Stimulated activated CD4-positive, alpha-beta T cell treated with anti-CD3 and anti-CD28 coated beads, TNF-alpha, amount 100 ng/mL, for 48 hours (primary cell): ENCODE measurements around the gene NYAP2.

Source experiments
- DNase-seq, 3 donors: peaks; one replicate each; pipeline ENCODE4 v3.0.0-alpha.2; 2020; ENCODE audit warnings: low read depth in 3 of 3

Gene NYAP2

DNA sequence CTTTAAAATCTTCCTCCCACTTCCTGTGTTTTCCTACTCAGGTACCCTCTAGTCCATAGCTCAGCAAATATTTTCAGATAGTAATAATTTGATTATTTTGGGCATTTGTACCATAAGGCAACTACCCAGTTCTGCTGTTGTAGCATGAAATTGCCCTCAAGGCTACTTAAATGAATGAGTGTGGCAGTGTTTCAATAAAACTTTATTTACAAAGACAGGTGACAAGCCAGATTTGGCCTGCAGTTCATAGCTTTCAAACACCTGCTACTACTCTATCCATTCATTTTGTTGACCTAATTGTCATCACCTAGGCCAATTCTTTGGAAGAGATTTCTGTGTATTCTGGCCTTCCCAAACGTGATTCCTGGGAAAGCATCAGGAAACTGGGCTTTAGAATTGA is 28.9 kb downstream of the NYAP2 start:
- no peak for DNase-seq

- no peak for DNase-seq
These were observed 30.2 kb downstream of the NYAP2 start for GRCh38 chr2:225429717-225430116.

DNA sequence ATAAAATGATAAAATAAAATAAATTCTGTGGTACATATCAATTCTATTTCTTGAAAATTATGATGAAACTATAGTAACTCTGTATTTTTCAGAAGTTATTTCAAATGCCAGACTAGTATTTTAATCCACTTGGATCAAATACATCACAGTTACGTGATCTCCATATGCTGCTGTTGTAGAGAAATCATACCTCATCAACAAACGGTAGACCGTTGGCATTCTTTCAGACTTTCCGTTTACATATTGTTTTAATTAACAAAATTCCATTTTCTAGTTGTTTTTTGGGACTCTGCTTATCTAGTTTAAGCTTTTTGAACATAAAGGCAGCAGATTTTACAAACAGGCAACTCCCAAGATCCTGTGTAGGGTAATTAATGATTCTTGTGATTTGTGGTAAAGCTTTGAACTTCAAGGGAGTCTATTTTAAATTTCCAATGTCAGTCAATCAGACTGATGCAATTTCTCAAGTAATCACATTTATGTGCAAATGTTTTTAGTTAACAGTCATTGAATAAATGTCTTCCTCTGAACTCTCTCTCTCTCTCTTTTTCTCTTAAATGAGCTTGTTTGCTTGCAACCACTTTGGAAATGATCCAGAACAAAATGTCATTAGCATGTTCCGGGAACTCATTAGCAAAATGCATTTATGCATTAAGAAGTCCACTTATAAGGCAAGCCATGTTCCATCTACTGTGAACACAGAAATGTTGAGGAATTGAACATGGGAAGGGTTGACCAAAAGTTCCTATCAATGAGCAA is 31.8 kb downstream of the NYAP2 start:
- no peak for DNase-seq

- no peak for DNase-seq
These were observed 34.5 kb downstream of the NYAP2 start for GRCh38 chr2:225434014-225434413.

DNA sequence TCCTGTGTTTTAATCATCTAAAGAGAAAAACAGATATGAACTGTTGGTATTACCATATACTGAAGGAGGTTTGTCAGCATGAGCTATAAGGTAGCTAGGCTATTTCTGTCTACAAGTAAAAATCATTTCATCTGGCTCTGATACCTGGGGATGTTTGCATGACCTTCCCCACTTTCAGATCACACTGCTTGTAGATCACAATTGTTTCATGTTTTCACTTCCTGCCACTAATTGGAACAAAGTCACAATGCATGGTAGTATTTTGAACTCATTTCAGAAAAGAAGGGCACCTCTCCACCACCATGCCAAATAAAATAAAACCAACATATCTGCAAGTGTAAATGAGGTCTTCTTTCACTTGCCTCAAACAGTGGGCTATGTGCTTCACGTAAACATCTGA is 37.8 kb downstream of the NYAP2 start:
- no peak for DNase-seq

- no peak for DNase-seq
These were observed 38.7 kb downstream of the NYAP2 start for GRCh38 chr2:225438248-225438647.

- DNase-seq, result no peak
These were observed 53.2 kb downstream of the NYAP2 start for GRCh38 chr2:225452677-225453076.

- no peak for DNase-seq
These were observed 54.9 kb downstream of the NYAP2 start for GRCh38 chr2:225454412-225454811.

- DNase-seq, result no peak
These were observed 57.2 kb downstream of the NYAP2 start for GRCh38 chr2:225456619-225457260.

GRCh38 chr2:225457482-225457881 is 58.0 kb downstream of the NYAP2 start:
- DNase-seq, result no peak

GRCh38 chr2:225458431-225459117 is 59.1 kb downstream of the NYAP2 start:
- DNase-seq, result no peak

DNA sequence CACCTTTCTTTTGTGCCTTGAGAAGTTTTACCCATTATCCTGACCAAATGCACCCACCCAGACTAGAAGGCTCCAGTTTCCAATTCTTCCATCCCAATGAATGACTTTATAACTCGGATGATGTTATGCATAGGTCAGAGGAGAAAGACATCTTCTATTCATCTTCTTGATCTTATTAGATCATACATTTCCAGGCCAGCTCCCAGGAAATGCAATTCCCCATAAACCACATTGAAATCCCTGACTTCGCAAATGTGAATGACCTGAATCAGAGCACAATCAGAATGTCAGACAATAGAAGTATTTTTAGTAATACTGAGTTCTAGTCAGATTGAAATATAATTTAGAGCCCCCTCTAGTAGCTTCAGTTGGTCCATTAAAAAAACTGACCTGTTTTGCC is 62.9 kb downstream of the NYAP2 start:
- DNase-seq, result no peak

DNA sequence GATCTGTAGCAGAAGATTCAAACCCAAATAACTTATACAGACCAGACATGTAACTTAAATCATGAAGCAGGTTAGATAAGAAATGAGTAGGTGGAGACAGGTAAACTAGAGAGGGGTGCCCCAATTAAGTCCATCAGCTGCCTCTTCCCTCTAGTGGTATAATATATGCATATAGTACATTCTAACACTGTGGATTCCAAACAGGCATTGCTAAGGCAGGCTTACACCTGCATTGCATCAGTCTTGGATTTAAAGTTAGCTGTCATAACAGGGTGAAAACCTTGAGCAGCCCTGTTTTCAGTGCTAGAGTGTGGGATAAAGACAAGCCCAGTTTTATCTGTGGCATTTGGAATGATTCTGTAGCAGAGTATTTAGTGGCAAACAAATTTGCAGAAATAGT is 63.4 kb downstream of the NYAP2 start:
- DNase-seq, result no peak

DNA sequence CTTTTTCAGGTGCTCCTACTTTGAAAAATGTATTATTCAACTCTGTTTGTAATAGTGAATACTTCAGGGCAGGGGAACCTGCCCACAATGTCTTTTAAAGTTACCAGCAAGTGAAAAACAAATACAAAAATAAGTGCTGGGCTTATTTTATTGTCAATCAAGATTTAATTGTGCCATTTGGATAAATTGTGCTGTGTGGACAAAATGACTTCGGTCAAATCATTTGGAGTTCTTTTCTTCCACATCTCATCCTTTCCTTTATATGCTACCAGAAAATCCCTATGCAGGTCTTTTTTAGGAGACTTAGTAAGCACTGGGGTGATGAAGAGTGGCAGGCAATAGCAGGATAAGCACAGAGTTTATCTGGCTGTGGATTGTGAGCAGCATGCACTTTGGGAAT is 63.9 kb downstream of the NYAP2 start:
- DNase-seq, result no peak

DNA sequence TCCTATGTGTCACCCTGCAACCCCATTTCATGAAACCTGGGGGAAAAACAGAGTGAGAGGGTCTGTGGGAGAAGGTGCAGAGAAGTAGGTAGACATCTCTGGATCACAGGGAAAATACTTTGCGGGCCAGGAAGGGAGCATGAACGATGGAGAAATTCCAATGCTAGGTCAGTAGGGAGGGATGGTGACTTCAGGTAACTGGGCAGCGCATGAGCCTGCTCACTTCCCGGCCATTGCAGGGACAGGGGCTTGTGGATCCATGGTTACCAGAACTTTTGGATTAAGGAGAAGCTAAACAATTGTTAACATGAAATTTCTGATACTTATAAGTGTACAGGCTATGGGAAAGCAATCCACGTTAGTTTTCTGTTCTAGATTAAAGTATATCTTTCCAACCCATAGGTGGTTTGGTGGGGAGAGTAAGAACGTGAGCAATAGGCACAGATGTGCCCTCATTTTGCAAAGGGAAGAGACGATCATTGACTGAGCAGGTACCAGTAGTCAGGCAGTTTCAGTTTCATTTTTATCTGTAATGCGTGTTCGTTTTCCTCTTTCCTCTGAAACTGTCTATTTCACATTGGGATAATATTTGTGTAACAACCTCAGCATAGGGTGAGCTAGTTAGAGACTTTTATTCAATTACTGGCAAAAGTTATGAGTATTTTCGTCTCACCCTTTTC is 65.0 kb downstream of the NYAP2 start:
- DNase-seq, result no peak

GRCh38 chr2:225465827-225466226 is 66.3 kb downstream of the NYAP2 start:
- no peak for DNase-seq

- no peak for DNase-seq
These were observed 67.5 kb downstream of the NYAP2 start for GRCh38 chr2:225466891-225467604.

DNA sequence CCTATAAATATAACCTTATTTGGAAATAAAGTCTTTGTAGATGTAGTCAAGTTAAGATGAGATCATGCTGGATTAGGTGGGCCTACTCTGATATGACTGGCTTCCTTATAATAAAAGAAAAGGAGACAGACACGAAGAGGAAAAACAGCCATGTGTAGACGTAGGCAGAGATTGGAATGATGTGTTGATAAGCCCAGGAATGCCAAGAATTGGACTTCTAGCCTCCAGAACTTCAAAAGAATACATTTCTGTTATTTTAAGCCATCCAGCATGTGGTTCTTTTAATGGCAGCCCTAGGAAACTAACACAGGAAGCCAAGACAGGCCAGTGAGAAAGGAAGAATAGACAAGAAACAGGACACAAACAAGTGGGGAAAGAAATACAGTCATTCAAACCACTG is 68.6 kb downstream of the NYAP2 start:
- no peak for DNase-seq

GRCh38 chr2:225471039-225471438 is 71.5 kb downstream of the NYAP2 start:
- no peak for DNase-seq

DNA sequence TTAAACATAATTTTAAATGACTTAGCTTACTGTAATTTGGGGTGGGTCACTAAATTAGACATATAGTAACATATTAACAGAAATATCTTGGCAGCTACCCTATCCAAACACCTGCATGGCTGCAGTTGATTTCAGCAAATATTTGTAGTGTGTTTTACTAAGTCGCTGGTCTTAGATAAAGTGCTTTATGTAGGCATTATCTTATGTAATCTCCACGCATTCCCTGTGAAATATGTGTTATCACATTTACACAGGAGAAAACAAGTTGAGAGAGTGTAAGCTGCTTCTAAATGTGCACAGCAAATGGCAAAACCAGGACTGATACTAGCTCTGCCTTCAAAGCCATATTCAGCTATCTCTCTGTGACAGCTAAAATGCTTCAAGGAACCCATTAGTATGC is 72.0 kb downstream of the NYAP2 start:
- DNase-seq, result no peak

GRCh38 chr2:225472161-225472560 is 72.7 kb downstream of the NYAP2 start:
- no peak for DNase-seq

GRCh38 chr2:225479386-225479785 is 79.9 kb downstream of the NYAP2 start:
- DNase-seq, result no peak
